NB4 (cell line): ENCODE data around the gene SPTBN2.

Source experiments
- DNase-seq: peaks from one replicate; pipeline ENCODE4 v3.0.0; 2010; ENCODE audit warnings: low read depth
- H3K4me3 ChIP-seq: one replicate; pipeline ENCODE4 v1.5.1; 2011; ENCODE audit warnings: mild to moderate bottlenecking, low read depth, low read length, moderate library complexity
- CTCF ChIP-seq: IDR thresholded peaks from one replicate; pipeline ENCODE4 v1.5.1; 2012; ENCODE audit warnings: low read depth, low read length
- MAX ChIP-seq: IDR thresholded peaks from 2 replicates; pipeline ENCODE4 v1.6.1; 2011; ENCODE audit warnings: low read depth, low read length
- MYC ChIP-seq: IDR thresholded peaks from 2 replicates; pipeline ENCODE4 v1.6.1; 2011; ENCODE audit warnings: low read depth, low read length
- POLR2A ChIP-seq: IDR thresholded peaks from 2 replicates; pipeline ENCODE4 v1.6.1; 2011; ENCODE audit warnings: mild to moderate bottlenecking; ENCODE audit not compliant: insufficient read length; ENCODE audit errors: extremely low read depth

Gene SPTBN2

DNA sequence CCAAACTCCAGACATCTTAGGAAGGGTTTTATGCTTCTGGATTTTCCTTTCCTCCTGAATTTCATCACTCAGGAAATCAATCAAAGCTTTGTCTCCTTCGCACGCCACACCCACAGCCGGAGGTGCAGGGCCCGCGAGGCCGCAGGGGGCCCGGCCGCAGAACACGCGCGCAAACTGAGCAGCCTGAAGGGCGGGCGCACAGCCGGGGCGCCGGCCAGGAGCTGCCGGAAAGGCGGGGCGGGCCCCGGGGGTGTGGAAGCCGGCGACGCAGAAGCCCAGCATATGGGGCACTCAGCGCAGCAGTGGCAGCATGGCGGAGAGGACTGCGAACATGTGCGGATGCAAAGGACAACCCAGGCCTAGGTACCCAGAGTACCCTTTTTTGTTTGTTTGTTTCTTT, 33.1 kb upstream of the SPTBN2 start:
- no peak for TF ChIP-seq CTCF
- TF ChIP-seq MAX = no peak
- no peak for TF ChIP-seq MYC
- TF ChIP-seq POLR2A = no peak
- H3K4me3 ChIP-seq = no peak overlapping the region
- no peak for DNase-seq

GRCh38 chr11:66752148-66752547, 23.1 kb upstream of the SPTBN2 start:
- DNase-seq = no peak
- no peak overlapping the region for H3K4me3 ChIP-seq
- TF ChIP-seq POLR2A (no peak), MAX (no peak), CTCF (no peak), MYC (no peak)

- H3K4me3 ChIP-seq = no peak overlapping the region
- DNase-seq = no peak
- TF ChIP-seq MAX = no peak
- no peak for TF ChIP-seq POLR2A
- no peak for TF ChIP-seq CTCF
- TF ChIP-seq MYC = no peak
These were observed 20.1 kb upstream of the SPTBN2 start for GRCh38 chr11:66749091-66749490.

- no peak for DNase-seq
- TF ChIP-seq MYC (no peak), MAX (no peak), POLR2A (no peak), CTCF (no peak)
- H3K4me3 ChIP-seq = no peak overlapping the region
These were observed 18.5 kb upstream of the SPTBN2 start for GRCh38 chr11:66747480-66747879.

DNA sequence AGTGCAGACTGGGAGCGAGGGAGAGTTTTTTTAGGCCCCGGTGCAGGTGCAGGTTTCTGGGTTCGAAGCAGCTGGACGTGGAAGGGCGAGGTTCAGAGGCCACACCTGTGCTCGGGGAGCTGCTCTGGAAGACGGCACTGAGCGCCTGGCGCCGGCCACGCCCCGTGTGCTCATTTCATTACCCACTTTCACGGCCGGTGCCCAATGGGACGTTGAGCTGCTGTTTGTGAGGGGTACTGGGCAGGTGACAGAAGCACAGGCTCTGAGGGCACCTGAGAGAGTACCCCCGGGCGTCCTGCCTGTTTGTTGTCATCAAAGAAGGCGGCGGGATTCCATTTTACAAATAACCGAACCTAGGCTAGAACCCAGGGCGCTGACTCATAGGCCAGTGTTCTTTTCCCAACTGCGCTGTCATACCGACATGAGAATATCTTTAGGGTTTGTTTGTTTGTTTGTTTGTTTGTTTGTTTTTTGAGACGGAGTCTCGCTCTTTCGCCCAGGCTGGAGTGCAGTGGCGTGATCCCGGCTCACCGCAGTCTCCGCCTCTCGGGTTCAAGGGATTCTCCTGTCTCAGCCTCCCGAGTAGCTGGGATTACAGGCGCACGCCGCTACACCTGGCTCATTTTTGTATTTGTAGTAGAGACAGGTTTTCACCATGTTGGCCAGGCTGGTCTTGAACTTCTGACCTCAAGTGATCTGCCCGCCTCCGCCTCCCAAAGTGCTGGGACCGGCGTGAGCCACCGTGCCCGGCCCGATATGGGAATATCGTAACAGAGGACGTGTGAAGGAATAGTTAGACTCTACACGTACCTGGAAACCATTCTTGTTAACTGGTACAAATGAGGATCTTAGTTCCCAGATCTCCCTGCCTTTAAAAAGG, 16.6 kb upstream of the SPTBN2 start:
- TF ChIP-seq CTCF = no peak
- TF ChIP-seq MYC = no peak
- no peak for TF ChIP-seq MAX
- no peak for TF ChIP-seq POLR2A

More for the DNA sequence above, 16.6 kb upstream of the SPTBN2 start:
- H3K4me3 ChIP-seq = peak overlapping the region; percentile 80
- no peak for DNase-seq
